Body of pancreas (tissue), 4 donors: ENCODE measurements around the gene PPP2R3B.

Experiments
- CTCF ChIP-seq, 7 experiments: fragments of 450-650 bp in 4 of 7; fragments of 200-600 bp in 3 of 7; sonication (generic) in 3 of 7; IDR thresholded peaks; one replicate each; pipeline ENCODE4 v1.5.1; 2016 to 2019; ENCODE audit warnings: antibody characterized with exemption in 7 of 7
- POLR2A ChIP-seq, 3 donors: fragments of 450-650 bp; IDR thresholded peaks; one replicate each; pipeline ENCODE4 v1.6.1; 2016; ENCODE audit warnings: antibody characterized with exemption in 3 of 3, mild to moderate bottlenecking in 2 of 3

- TF ChIP-seq CTCF (IDR thresholded peaks at IDR 0.05) (no peak), POLR2A (IDR thresholded peaks at IDR 0.05) (no peak)
These were observed 10.9 kb upstream of the PPP2R3B start for GRCh38 chrX:397575-397974.
